ENCODE data around the gene DPP8.
"Not testable (repeated sequence)": the region's sequence is repeated elsewhere in the genome, so short reads cannot be mapped to it uniquely, and the experiment has no call there.

DPP8 gene
- total RNA-seq: 78.9 to 159 (median 128) reads per million in 4 experiments

DNA sequence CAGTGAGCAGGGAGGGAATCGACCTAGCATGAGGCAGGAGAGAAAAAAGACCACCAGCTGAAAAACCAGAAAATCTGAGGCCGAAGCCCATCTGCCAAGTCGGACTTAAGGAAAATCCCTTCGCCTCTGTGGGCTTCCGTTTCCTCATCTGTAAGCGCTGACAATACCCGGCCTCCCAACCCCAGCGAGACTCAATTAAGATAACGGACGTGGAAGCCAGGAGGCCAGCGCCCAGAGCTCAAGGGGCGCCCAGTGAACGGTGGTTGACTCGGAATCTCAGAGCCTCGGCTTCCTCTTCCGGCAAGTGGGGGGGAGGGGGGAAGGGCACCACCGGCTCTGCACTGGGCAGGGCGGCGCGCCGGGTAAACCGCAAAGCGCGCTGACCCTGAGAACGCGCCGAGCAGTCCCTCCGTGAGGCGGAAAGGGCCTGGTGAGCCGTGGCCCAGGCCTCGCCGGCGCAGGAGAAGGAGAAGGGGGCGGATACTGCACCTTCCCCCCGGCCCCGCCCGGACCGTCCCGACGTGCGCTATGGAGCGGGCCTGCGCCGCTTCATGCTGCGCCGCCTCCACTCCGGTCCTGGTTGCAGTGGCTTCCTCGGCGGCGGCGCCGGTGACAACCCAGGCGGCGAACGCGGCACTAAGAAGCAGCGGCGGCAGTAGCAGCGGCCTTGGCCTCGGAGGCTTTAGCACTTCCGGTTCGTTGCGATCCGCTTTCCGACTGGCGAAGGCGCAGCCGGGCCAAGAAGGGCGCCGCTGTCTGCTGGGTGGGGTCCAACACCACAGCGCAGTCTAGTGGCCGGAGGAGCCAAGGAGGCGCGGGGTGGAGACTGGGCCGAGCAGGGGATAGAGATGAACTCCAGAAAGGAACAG is at the start of gene DPP8:
Gene DPP8 (minus strand): TSS at position 693 of the 869 bp plus-strand sequence. CDS start 5,136 bp downstream, outside the sequence.
- DNase-seq: peak; percentile 85

DNA sequence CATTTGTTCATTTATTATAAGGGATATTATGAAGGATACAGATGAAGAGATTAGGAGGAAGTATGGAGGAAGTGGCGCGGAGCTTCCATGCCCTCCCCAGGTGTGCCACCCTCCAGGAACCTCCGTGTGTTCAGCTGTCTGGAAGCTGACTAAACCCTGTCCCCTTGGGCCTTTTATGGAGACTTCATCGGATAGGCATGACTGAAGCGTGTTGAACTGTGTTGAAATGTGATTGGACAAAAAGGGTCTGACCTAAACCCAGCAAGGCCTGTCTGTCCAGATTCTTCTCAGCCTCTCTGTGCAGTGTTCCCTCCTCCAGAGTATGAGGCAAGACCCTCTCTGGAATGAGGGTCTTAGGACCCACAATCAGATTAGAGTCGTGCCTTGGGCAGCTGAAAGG is 44.4 kb upstream of the DPP8 start:
- no peak for DNase-seq

DNA sequence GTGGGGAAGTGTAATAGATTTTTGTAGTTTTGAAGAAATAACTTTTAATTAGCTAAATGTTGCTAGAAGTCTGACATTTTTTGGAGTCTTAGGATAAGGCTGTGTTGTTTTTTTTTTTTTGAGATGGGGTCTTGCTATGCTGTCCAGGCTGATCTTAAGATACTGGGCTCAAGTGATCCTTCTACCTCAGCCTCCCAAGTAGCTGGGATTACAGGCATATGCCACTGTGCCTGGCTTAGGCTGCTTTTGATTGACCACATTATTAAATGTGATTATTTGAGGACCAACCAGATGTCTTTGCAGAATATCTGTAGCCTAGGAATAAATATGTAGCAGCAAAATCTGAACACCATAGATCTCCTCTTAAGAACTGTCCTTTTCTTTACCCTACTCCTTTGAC is 42.5 kb upstream of the DPP8 start:
- DNase-seq: no peak

DNA sequence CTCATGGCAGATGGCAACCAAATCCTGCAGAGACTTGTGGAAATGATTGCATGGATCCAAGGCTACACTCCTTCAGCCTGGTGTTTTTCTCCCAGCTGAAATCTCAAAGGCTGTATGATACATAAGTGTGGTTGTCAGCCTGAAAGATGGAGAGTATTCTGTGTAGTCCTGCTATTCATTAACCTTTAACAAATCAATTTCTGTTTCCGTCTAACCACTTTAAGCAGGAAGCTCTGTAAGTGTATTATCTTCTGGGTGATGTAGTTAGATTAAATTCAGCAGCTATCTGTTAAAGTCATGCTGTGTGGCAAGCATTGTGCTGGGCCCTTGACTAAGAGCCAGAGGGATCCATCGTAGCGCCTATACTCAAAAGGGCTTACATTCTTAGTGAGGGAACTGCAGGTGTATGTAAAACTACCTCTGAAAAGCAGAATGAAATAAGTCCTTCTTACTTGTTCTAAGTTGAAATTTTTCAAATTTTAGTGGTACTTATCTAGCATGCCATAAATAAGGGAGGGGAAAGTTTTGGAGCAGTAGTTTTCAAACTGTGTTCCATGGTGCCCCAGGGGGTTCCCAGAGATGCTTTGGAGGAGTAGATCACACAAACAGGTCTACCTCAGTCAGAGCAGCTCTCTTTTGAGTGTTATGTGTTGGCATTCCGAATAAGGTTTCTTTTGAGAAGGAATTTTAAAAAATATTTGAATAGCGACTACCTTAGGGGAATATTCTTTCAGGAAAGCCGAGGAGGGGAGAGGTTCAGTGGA is 41.7 kb upstream of the DPP8 start:
- DNase-seq: no peak

DNA sequence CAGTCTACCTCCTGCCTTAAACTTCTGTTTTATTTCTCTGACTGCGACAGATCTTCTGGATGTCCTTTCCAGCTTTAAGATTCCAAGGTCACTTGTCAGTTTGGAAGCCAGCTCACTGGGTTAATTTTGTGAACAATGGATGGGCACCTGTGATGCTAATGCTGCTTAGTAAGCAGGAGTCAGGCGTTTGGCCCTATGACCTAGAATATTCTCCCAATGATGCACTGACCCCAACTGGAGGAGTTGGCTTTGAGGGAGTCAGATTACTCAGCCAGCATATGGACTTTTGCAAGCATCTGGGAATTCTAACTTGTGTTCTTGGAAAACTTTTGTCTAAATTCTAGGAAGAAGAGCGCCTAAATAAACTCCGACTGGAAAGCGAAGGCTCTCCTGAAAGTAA is 40.8 kb upstream of the DPP8 start:
- no peak for DNase-seq

DNA sequence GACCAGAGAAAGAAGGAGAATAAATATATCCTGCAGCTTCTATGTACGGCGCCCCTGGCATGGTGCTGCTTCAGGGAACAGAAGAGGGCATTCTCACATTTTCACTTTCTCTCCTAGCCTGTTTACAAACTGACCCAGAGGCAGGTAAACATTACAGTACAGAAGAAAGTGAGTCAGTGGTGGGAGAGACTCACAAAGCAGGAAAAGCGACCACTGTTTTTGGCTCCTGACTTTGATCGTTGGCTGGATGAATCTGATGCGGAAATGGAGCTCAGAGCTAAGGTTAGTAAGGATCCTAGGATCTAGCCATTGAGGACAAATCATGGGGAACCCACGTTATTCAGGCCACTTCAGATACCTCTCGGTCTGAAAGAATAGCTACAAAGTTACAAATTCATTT is 39.1 kb upstream of the DPP8 start:
- no peak for DNase-seq

DNA sequence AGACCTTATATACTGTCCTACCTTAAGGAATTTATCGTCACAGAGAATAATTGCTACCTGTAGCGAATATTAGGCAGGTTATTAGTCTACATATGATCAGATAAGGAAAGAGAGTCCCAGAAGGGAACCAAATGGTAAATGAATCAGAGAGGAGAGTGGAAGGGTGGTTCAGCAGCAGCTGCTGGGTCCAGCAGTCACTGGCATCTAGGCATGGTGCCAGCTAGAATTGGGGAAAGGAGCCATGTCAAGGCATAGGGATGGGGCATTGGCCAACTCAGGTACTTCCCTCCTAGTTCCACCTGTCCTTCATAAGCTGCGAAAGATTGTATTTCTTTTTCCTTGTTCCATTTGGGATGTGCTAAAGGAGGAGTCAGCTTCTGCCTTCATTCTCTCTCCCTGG is 36.2 kb upstream of the DPP8 start:
- no peak for DNase-seq

DNA sequence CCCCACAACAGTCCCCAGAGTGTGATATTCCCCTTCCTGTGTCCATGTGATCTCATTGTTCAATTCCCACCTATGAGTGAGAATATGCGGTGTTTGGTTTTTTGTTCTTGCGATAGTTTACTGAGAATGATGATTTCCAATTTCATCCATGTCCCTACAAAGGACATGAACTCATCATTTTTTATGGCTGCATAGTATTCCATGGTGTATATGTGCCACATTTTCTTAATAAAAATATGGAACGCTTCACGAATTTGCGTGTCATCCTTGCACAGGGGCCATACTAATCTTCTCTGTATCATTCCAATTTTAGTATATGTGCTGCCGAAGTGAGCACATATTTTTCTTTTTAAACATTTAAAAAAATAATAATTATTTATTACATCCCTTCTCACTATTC is 35.4 kb upstream of the DPP8 start:
- DNase-seq: not testable (repeated sequence)

DNA sequence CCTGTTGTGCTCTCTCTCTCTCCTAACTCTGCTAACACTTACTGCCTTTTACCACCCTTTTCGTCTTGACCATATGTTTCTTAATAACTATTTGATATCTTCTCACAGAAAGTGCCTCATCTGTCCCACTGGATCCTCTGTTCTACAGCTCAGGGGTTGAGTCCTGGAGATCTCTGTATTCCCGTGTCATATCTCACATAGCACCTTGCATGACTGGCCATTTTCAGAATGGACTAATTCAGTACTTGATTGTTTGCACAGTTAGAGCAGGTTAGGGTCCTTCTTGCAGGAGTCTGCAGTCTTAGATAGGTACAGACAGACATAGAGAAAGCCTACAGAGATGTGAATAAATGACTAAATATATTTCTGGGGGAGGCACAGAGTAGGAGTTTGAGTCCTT is 33.7 kb upstream of the DPP8 start:
- no peak for DNase-seq

DNA sequence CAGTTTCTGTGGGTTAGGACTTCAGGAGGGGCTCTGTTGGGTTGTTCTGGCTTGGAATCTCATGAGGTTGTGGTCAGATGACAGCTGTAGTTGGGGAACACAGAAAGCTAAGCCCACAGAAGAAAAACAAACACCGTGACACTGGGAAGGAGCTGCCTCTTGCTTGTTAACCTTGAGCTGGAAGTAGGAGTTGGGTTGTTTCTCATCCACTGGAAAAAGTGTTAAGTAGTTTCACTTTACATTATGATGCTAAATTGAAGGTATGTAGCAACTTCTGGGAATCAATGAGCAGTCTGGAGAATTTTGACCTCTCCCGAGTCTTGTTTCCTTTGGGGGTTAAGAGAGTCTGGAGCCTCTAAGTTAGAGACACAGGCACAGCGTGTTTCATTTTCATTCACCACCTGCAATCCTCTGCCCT is 33.2 kb upstream of the DPP8 start:
- DNase-seq: no peak

DNA sequence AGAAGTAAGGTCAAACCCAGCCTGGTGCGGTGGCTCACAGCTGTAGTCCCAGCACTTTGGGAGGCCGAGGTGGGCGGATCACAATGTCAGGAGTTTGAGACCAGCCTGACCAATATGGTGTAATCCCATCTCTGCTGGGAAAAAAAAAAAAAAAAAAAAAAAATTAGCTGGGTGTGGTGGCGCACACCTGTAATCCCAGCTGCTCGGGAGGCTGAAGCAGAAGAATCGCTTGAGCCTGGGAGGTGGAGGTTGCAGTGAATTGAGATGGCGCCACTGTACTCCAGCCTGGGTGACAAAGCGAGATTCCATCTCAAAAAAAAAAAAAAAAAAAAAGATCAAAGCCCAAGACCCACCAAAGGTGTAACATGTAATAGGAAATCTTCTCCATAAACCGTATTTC is 31.8 kb upstream of the DPP8 start:
- not testable (repeated sequence) for DNase-seq

DNA sequence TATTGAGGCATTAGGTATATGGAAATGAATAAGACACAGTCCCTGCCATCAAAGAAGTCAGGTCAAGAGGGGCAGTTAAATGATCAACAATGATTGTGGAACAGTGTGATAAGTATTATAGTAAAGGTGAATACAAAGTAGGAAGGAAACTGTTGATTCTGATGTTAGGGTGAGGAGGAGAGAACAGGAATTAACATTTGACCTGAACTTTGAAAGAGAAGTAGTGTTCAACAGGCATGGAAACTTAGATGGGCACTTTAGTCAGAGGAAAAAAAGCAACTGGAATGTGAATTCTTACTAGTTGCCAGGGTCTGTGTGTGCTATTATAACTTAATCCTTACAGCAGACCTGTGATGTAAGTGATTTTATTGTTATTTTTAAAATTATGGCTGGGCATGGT is 30.4 kb upstream of the DPP8 start:
- DNase-seq: no peak

DNA sequence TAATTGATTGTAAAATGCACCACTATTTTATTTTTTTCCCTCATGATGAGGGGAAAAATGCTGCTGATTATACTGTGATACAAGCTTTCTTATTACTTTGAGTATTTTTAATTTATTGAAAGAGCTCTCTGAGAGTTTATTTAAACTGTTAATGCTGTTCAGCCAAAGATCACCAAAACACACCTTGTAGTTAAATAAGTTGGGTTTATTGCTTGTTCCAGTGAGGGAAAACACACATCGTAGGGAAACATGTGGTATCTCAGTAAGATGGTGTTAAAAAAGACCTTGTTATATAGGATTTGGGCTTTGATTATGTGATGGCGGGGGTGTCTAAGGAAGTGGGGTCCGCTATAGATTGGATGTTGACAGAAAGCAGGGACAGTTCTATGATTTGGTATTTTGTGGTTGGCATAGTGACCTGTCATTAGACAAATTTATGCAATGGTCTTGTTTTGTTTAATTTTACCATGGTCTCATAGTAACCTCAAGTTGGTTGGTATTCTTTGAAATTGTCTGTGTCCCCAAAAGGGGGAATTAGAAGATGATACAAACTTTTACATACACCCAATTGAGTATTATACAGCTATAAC is 23.8 kb upstream of the DPP8 start:
- no peak for DNase-seq

DNA sequence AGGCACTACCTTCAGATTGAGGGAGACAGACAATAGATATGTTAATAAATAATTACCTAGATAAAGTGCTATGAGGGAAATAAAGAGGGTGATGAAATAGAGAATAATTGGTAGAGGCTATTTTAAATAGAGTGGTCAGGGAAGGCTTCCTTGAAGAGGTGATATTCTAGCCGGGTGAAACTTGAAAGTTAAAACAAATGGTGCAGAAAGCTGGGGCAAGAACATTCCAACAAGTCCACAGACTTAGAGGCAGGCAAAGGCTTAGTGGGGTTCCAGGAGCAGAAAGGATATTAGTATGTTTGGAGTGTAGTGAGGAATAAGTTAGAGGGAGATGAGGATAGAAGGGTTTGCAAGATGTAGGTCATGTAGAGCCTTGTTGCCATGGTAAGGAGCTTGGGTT is 22.8 kb upstream of the DPP8 start:
- DNase-seq: no peak

DNA sequence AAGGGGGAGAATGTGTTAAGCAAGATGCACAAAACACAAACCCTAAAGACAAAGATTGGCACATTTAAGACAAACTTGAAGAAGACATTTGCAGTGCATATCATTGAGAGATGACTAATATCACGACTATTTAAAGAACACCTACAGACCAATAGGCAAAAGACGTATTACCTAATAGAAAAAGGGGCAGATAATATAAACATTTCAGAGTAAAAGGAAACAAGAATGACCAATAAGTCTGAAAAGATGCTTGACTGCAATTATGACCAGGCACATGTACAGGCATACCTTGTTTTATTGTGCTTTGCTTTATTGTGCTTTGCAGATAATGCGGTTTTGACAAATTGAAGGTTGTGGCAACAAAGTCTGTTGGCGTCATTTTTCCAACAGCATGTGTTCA is 17.7 kb upstream of the DPP8 start:
- no peak for DNase-seq

DNA sequence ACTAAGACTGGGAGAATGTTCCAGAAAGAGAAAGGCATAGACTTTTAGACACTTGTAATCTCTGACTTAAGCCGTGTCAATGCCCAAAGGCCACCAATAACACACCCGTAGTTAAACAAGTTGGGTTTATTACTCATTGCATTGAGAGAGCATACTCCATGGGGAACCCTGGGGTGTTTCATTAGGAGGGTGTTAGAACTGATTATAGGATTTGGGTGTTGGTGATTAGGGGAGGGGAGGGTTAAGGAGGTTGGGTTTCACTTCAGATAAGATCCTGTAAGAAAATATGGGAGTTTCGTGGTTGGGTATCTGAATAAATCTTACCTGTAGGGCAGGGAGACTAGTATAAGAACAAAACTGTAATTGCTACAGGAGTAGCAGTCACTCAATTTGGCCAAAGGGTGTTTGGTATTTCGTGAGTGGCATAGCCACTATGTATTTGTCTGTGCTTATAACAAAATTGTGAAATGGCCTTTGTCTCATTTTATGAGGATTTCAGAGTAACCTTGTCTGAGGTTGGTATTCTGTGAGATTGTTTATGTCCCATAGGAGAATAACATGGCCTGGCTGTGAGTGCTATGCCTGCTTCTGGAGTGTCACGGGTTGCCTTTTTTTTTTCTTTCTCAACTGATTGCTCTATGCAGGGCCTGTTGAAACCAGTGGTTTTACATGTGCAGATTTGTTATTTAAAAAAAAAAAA is 15.7 kb upstream of the DPP8 start:
- DNase-seq: no peak

DNA sequence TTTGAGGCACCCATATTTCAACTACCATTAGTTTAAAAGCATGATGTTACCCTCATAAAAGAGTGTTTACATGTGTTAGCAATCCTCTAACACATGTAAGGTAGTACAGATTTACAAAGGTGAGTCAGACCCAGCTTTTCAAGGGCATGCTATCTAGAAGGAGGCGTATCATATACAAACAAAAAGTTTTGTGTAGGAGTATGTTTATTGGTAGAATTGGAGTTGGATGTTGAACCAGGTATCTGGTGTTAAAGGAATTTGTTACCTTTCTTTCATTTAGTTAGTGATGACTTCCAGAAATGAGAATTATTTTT is 15.2 kb upstream of the DPP8 start:
- DNase-seq: no peak

DNA sequence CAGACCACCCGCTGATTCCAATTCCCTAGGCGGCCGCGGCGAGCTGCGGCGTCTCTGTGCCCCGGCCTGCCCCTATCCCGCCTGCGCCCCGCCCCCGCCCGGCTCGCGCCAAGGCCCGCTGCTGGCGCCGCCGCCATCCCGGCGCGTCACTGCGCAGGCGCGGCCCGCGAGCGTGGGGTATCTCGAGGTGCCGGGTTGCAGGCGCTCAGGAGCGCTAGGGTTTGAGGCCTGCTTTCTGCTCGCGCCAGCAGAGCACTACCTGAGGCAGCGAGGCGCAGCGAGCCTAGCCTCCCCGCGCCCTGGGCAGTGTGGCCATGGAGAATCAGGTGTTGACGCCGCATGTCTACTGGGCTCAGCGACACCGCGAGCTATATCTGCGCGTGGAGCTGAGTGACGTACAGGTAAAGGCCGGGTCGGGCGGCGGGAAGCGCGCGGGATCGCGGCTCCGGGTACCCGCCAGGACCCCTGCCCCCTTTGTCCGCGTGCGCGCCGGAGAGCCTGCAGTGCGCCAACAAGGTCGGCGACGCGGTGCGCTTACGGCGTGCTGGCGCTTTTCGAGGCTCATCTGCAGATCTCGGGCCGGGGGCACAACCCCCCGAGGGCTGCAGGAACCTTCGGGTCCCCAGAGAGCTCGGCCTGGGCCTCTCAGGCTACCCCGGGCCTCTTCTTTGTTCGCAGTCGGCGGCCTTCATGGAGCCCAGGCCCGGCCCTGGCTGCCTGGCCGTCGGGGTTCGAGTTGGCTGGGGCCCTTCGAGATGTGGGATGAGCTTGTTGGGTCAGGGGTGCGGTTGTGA is 13.0 kb upstream of the DPP8 start, which contains the start of gene HACD3:
Gene HACD3 (plus strand): TSS at position 146 of the 794 bp plus-strand sequence. CDS start 169 bp downstream, at position 315.
- DNase-seq: peak; percentile 83

DNA sequence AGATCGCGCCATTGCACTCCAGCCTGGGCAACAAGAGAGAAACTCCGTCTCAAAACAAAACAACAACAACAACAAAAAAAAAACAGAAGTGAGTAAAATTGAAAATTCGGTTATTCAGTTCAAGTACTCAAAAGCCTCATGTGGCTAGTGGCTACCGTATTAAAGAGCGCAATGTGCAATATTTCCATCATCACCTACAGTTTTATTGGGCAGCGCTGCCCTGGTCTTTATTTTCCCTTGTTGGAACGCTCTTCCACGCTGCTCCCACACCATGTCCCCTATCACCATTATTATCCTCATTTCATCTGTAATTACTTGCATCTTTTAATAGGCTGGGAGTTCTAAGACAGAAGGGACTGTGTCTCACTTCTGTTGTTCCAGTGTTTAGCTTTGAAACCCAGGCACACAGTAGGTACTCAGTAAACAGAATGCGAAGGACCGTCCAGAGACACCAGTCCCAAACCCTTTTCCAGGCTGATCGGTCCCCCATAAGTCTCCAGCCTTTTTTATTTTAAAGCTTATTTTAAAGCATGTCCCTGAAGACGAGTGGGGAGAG is 12.4 kb upstream of the DPP8 start:
- no peak for DNase-seq

DNA sequence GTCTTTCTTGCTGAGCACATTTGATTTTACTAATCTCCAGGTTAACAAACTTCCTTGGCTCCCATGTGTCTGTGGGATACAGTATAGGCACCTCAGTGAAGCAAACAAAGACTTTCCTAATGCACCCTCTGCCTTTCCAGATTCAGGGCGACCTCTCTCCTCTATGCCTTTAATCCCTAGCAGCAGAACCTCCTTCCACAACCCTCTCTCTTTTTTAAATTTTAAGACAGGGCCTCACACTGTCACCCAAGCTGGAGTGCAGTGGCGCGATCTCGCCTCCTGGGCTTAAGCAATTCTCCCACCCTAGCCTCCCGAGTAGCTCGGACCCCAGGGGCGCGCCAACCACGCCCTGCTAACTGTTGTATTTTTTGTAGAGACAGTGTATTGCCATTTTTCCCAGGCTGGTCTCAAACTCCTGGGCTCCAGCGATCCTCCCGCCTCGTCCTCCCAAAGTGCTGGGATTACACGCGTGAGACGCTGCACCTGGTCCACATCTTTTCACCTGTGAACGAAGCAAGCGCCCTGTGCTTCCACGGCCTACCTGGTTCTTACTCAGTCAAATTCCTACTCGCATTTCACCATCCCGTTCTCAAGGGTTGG is 11.1 kb upstream of the DPP8 start:
- no peak for DNase-seq

DNA sequence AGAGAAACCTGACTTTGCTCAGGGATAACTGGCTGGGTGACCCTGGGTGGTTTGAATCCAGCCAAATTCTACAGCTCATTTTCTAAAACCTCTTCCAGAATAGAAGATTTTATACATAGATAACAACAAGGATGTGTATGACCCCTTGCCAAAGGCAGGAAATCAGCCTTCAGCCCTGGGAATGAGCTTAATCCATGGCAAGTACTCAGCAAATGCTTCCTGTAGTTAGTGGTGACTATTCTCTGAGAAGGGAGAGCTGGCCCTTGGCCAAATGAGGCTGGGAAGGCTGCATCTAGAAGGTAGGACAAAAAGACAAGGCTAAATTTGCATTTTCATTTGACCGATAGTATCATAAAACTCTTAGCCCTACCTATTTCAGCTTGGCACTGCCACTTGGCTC is 8.1 kb upstream of the DPP8 start:
- DNase-seq: no peak

DNA sequence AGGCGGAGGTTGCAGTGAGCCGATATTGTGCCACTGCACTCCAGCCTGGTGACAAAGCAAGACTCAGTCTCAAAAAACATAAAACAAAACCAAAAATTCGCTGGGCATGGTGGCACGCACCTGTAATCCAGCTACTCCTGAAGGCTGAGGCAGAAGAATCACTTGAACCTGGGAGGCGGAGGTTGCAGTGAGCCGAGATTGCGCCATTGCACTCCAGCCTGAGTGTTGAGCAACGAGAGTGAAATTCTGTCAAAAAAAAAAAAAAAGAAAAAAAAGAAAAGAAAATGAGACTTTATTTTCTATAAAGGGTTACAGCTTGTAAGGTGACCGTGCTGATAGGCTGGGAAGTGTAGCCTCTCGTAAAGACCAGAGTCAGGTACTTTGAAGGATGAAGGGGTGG is 6.7 kb upstream of the DPP8 start:
- DNase-seq: no peak

Data from effector CD8-positive, alpha-beta T cell (primary cell).